Esophagus muscularis mucosa (tissue), 3 donors: Measurements from ENCODE around the gene ADGRA1.

Experiments
- POLR2A ChIP-seq: fragments of 450-650 bp; IDR thresholded peaks from one replicate; pipeline ENCODE4 v1.6.1; 2017; ENCODE audit warnings: antibody characterized with exemption, moderate library complexity, mild to moderate bottlenecking, low read depth
- POLR2AphosphoS5 ChIP-seq, 2 donors: sonication (generic); formaldehyde crosslinking; IDR thresholded peaks; one replicate each; pipeline ENCODE4 v1.6.1; 2017; ENCODE audit warnings: antibody characterized with exemption in 2 of 2
- TF ChIP-seq, protein P1 (sequence below), 3 experiments: fragments of 200-600 bp in 2 of 3; fragments of 450-650 bp in 1 of 3; sonication (generic) in 2 of 3; IDR thresholded peaks; one replicate each; pipeline ENCODE4 v1.5.1; 2017 to 2019; ENCODE audit warnings: antibody characterized with exemption in 3 of 3, mild to moderate bottlenecking in 2 of 3, moderate library complexity in 1 of 3

- TF ChIP-seq, protein P1, sequence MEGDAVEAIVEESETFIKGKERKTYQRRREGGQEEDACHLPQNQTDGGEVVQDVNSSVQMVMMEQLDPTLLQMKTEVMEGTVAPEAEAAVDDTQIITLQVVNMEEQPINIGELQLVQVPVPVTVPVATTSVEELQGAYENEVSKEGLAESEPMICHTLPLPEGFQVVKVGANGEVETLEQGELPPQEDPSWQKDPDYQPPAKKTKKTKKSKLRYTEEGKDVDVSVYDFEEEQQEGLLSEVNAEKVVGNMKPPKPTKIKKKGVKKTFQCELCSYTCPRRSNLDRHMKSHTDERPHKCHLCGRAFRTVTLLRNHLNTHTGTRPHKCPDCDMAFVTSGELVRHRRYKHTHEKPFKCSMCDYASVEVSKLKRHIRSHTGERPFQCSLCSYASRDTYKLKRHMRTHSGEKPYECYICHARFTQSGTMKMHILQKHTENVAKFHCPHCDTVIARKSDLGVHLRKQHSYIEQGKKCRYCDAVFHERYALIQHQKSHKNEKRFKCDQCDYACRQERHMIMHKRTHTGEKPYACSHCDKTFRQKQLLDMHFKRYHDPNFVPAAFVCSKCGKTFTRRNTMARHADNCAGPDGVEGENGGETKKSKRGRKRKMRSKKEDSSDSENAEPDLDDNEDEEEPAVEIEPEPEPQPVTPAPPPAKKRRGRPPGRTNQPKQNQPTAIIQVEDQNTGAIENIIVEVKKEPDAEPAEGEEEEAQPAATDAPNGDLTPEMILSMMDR (IDR thresholded peaks at IDR 0.05), result no peak
- TF ChIP-seq POLR2A (no peak), POLR2AphosphoS5 (IDR thresholded peaks at IDR 0.05) (no peak)
These were observed 31.0 kb upstream of the ADGRA1 start for GRCh38 chr10:133056651-133057178.
